SK-N-SH (cell line): ENCODE results near the gene PLCB1.

ENCODE experiments used
- EP300 ChIP-seq, 2 experiments: IDR thresholded peaks; 2 replicates each; pipeline versions ENCODE4 v1.4.0 to v1.6.1; 2012; ENCODE audit warnings: borderline replicate concordance in 1 of 2, low read depth in 1 of 2, low read length in 1 of 2
- EZH2phosphoT487 ChIP-seq: fragments of 200-600 bp; sonication (generic); IDR thresholded peaks from 2 replicates; pipeline ENCODE4 v1.6.1; 2017; ENCODE audit warnings: low read depth, mixed run types, mild to moderate bottlenecking, antibody characterized with exemption, moderate library complexity, borderline replicate concordance
- GATA2 ChIP-seq: sonication (generic); formaldehyde crosslinking; IDR thresholded peaks from 2 replicates; pipeline ENCODE4 v1.5.0; 2020; ENCODE audit warnings: mild to moderate bottlenecking, missing genetic modification reagents
- JUND ChIP-seq: IDR thresholded peaks from 2 replicates; pipeline ENCODE4 v1.4.0; 2012
- POLR2AphosphoS5 ChIP-seq: IDR thresholded peaks from 2 replicates; pipeline ENCODE4 v1.6.1; 2012; ENCODE audit warnings: low read depth, low read length
- RAD21 ChIP-seq: IDR thresholded peaks from 2 replicates; pipeline ENCODE4 v1.6.1; 2012; ENCODE audit warnings: mild to moderate bottlenecking, low read length
- RXRA ChIP-seq: IDR thresholded peaks from 2 replicates; pipeline ENCODE4 v1.4.0; 2012; ENCODE audit warnings: low read depth, mild to moderate bottlenecking, borderline replicate concordance
- TAF1 ChIP-seq: IDR thresholded peaks from 2 replicates; pipeline ENCODE4 v1.6.1; 2012; ENCODE audit warnings: low read depth, mild to moderate bottlenecking, low read length, moderate library complexity, borderline replicate concordance
- TCF12 ChIP-seq: IDR thresholded peaks from 2 replicates; pipeline ENCODE4 v1.4.0; 2012
- TF ChIP-seq, protein P1 (sequence below): fragments of 200-600 bp; sonication (generic); IDR thresholded peaks from 2 replicates; pipeline ENCODE4 v1.6.1; 2017; ENCODE audit warnings: antibody characterized with exemption, mild to moderate bottlenecking, moderate library complexity
- TF ChIP-seq, protein P2 (sequence below): IDR thresholded peaks from 2 replicates; pipeline ENCODE4 v1.4.0; 2012; ENCODE audit warnings: low read depth

DNA sequence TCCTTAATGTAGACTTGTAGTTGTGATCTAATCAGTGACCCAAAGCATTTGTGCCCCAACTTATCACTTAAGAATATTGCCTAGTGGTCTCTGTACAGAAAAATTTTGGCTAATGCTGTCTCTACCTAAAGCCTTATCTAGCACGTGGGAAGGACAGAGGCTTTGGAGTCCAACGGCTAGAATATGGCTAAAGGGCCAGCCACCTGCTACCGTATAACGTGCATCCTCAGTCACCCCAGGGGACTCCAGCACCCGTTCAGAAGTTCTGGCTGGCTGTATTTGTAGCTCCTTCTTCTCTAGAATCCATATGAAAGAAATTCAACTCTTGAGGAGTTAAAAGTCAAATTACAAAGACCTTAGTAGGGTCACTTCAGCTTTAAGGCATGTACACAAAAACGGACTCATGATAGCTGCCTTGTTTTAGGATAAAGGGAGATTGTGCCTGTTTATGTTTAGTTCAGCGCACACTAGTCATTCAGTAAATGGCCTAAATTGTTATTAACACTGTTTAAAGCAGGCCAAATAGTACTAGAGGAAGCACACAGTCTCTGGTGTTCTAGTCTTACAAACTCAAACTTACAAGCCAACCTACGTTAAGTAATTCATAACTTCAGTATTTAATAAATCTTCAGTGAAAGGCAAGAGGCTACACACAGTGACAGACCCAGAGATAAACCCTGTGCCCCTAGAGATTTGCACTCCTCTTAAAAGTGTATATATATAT, 529.3 kb downstream of the PLCB1 start:
- TF ChIP-seq, protein P1, sequence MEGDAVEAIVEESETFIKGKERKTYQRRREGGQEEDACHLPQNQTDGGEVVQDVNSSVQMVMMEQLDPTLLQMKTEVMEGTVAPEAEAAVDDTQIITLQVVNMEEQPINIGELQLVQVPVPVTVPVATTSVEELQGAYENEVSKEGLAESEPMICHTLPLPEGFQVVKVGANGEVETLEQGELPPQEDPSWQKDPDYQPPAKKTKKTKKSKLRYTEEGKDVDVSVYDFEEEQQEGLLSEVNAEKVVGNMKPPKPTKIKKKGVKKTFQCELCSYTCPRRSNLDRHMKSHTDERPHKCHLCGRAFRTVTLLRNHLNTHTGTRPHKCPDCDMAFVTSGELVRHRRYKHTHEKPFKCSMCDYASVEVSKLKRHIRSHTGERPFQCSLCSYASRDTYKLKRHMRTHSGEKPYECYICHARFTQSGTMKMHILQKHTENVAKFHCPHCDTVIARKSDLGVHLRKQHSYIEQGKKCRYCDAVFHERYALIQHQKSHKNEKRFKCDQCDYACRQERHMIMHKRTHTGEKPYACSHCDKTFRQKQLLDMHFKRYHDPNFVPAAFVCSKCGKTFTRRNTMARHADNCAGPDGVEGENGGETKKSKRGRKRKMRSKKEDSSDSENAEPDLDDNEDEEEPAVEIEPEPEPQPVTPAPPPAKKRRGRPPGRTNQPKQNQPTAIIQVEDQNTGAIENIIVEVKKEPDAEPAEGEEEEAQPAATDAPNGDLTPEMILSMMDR, result no peak
- no peak for TF ChIP-seq RAD21
- no peak for TF ChIP-seq TCF12
- no peak for TF ChIP-seq TAF1
- no peak for TF ChIP-seq POLR2AphosphoS5
- no peak for TF ChIP-seq RXRA
- TF ChIP-seq, protein P2, sequence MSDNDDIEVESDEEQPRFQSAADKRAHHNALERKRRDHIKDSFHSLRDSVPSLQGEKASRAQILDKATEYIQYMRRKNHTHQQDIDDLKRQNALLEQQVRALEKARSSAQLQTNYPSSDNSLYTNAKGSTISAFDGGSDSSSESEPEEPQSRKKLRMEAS, result no peak
- TF ChIP-seq GATA2, result no peak
- no peak for TF ChIP-seq JUND
- TF ChIP-seq EP300 (IDR thresholded peaks at IDR 0.05; ENCODE audit: borderline replicate concordance in 1 of 2, low read depth in 1 of 2, low read length in 1 of 2), result no peak
- no peak for TF ChIP-seq EZH2phosphoT487
